ENCODE data around the gene PARVA.

DNA sequence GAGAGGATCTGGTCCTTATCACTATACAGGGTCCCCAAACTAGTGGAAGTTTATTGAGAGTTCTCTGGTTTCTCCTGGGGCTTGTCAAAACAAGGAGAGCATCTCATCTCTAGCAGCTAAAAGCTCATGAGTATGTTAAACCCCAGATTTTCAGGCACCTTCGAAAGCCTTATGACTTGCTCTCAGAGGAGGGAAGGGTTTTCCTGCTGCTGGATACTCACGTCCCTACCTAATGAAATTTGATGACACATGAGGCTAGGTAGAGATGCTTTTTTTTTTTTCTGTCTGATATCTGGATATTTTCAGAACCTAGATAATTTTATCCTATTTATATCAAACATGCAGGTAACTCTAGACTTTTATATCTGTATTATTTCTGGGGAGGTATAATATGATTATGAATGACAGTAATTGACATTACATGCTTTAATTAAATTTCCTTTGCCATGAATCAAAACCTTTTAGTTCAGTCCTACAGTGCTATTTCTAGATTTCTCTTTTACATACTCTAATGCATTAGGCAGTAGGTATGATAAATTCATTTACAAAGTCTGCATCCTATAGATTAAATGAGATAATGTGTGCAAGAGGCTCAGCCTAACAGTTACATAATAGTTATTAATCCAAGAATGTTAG lies 73.9 kb downstream of the PARVA start:
- TF ChIP-seq, protein P1, sequence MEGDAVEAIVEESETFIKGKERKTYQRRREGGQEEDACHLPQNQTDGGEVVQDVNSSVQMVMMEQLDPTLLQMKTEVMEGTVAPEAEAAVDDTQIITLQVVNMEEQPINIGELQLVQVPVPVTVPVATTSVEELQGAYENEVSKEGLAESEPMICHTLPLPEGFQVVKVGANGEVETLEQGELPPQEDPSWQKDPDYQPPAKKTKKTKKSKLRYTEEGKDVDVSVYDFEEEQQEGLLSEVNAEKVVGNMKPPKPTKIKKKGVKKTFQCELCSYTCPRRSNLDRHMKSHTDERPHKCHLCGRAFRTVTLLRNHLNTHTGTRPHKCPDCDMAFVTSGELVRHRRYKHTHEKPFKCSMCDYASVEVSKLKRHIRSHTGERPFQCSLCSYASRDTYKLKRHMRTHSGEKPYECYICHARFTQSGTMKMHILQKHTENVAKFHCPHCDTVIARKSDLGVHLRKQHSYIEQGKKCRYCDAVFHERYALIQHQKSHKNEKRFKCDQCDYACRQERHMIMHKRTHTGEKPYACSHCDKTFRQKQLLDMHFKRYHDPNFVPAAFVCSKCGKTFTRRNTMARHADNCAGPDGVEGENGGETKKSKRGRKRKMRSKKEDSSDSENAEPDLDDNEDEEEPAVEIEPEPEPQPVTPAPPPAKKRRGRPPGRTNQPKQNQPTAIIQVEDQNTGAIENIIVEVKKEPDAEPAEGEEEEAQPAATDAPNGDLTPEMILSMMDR (IDR thresholded peaks at IDR 0.05; ENCODE audit: insufficient read depth, low read depth, low read length) = no peak
- no peak for TF ChIP-seq EZH2 (IDR thresholded peaks at IDR 0.05; ENCODE audit: insufficient read depth, low read length)

All from astrocyte (in vitro differentiated cells and primary cell).